ENCODE data around the gene POR. TPM values are rescaled to one million over a fixed set of nuclear protein-coding genes. Genes with fewer than 3 reads are reported as not detected.
"Not testable (repeated sequence)": the region's sequence is repeated elsewhere in the genome, so short reads cannot be mapped to it uniquely, and the experiment has no call there.

POR gene
- total RNA-seq, 1 donor from 2014 or later, result 236 TPM

DNA sequence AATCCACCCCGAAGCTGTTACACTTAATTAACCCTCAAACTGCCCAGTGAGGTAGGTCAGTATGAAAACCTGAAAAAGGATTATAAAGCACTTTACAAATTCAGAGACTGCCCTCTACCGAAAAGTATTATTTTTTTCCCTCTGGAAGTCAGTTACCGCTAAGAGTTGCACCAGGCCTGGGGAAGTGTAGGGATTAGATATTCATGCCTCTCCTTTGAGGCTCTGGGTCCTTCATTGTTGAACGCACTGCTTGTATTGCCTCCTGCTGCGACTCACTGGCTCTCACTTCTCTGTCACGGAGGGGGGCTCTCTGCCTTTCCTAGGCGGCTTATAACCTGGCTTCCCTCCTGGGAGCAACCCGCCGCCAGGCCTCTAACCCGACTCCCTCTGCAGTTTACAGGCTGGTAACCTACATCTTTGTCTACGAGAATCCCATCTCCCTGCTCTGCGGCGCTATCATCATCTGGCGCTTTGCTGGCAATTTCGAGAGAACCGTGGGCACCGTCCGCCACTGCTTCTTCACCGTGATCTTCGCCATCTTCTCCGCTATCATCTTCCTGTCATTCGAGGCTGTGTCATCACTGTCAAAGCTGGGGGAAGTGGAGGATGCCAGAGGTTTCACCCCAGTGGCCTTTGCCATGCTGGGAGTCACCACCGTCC, 33.4 kb upstream of the POR start:
- no peak overlapping the region for H3K4me3 ChIP-seq
- H3K36me3 ChIP-seq, result peaks cover 42 to 58% of the 10 kb centered on the region in 2 donors
- H3K27me3 ChIP-seq, result no peaks in the 10 kb centered on the region
- no peak for DNase-seq (ENCODE audit: low spot score in 2 of 2)
- no peaks in the 10 kb centered on the region for H3K9me3 ChIP-seq
- intact Hi-C loops (cut with DNase I), result no loop called here
- no peak for TF ChIP-seq CTCF (IDR thresholded peaks at IDR 0.05)
- H3K4me1 ChIP-seq, result peaks cover 0 to 10% of the 10 kb centered on the region in 2 donors
- no peak overlapping the region for H3K27ac ChIP-seq

- H3K9me3 ChIP-seq; DNase-seq (ENCODE audit: low spot score in 2 of 2); intact Hi-C loops (cut with DNase I); H3K27ac ChIP-seq; H3K27me3 ChIP-seq; H3K4me1 ChIP-seq; H3K4me3 ChIP-seq: not testable (repeated sequence)
- H3K36me3 ChIP-seq, result peaks cover 52 to 67% of the 10 kb centered on the region in 2 donors
These were observed 31.6 kb upstream of the POR start for GRCh38 chr7:75883265-75883824.

DNA sequence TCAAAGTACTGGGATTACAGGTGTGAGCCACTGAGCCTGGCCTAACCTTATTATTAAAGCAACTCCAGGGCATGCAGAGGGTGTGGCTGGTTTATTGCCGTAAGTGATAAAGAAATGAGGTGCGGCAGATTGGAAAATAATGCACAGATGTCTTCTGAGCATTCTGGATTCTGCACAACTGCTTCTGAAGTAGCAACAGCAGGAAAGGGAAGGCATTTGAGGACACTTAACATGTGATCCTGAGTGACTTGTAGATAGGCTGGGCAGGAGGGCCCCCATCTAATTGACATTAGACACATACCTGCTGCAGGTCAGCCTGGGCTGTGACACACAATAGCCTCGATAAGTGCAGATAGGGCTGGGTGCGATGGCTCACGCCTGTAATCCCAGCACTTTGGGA, 30.5 kb upstream of the POR start:
- H3K4me1 ChIP-seq, result peaks cover 0 to 6% of the 10 kb centered on the region in 2 donors
- intact Hi-C loops (cut with DNase I), result no loop called here
- no peak for TF ChIP-seq CTCF (IDR thresholded peaks at IDR 0.05)

DNA sequence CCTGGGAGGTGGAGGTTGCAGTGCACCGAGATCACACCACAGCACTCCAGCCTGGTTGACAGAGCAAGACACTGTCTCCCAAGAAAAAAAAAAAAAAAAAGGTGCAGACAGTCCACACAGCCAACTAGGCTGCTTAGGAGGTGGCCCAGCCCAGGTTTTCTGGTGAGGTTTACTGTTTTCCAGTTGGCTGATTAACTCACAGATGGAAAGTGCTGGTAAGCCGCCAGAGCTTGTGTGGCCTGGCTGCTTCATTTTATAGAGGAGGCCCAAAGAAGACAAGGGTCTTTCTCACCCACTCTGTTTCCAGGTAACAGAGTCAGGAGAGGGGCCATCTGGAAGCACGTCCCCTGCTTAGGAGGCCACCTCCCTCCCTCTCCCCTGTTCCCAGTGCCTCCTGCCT, 29.9 kb upstream of the POR start:
- intact Hi-C loops (cut with DNase I), result no loop called here
- Histone ChIP-seq H3K27me3 (no peaks in the 10 kb centered on the region), H3K4me3 (no peak overlapping the region), H3K4me1 (peaks cover 0 to 3% of the 10 kb centered on the region in 2 donors), H3K36me3 (peaks cover 52 to 67% of the 10 kb centered on the region in 2 donors), H3K27ac (no peak overlapping the region), H3K9me3 (no peaks in the 10 kb centered on the region)
- no peak for TF ChIP-seq CTCF (IDR thresholded peaks at IDR 0.05)
- no peak for DNase-seq (ENCODE audit: low spot score in 2 of 2)

More for the DNA sequence above, 30.5 kb upstream of the POR start:
- peaks cover 52 to 67% of the 10 kb centered on the region in 2 donors for H3K36me3 ChIP-seq
- H3K4me3 ChIP-seq, result no peak overlapping the region
- H3K27me3 ChIP-seq, result no peaks in the 10 kb centered on the region
- H3K27ac ChIP-seq, result no peak overlapping the region
- H3K9me3 ChIP-seq, result no peaks in the 10 kb centered on the region
- no peak for DNase-seq (ENCODE audit: low spot score in 2 of 2)

- no peaks in the 10 kb centered on the region for H3K4me1 ChIP-seq
- H3K27ac ChIP-seq, result no peak overlapping the region
- no peak for DNase-seq (ENCODE audit: low spot score in 2 of 2)
- intact Hi-C loops (cut with DNase I), result no loop called here
- no peak overlapping the region for H3K4me3 ChIP-seq
- peaks cover 41 to 46% of the 10 kb centered on the region in 2 donors for H3K36me3 ChIP-seq
- H3K27me3 ChIP-seq, result no peaks in the 10 kb centered on the region
- H3K9me3 ChIP-seq, result no peaks in the 10 kb centered on the region
- no peak for TF ChIP-seq CTCF (IDR thresholded peaks at IDR 0.05)
These were observed 27.1 kb upstream of the POR start for GRCh38 chr7:75887669-75888369.
